Ramos (cell line): ENCODE results near the gene DUSP8.
"Not testable (repeated sequence)": the region's sequence is repeated elsewhere in the genome, so short reads cannot be mapped to it uniquely, and the experiment has no call there.

Experiments
- in situ Hi-C: fragments of 300-500 bp; cut with MboI; formaldehyde crosslinking; loops from one replicate; pipeline ENCODE4 v1.14.3; 2022; ENCODE audit warnings: low sequenced_read_pairs; ENCODE audit not compliant: unreplicated experiment

DUSP8 gene

GRCh38 chr11:1572197-1573076, at the start of gene DUSP8:
Gene DUSP8, minus strand, starts transcription at chr11:1572271. Its CDS starts 6,445 bp downstream, at chr11:1565826.
- in situ Hi-C loops = no loop called here

- in situ Hi-C loops = no loop called here
Measured at GRCh38 chr11:1619449-1619848, 47.4 kb upstream of the DUSP8 start.

- in situ Hi-C loops = no loop called here
Measured at GRCh38 chr11:1618231-1618630, 46.2 kb upstream of the DUSP8 start.

GRCh38 chr11:1608363-1608762, 36.3 kb upstream of the DUSP8 start, which contains the start of gene KRTAP5-3:
Gene KRTAP5-3, minus strand, starts transcription at chr11:1608463. Its CDS starts 78 bp downstream, at chr11:1608385.
- in situ Hi-C loops = no loop called here

- in situ Hi-C loops = not testable (repeated sequence)
Measured at GRCh38 chr11:1607901-1608300, 35.8 kb upstream of the DUSP8 start.

GRCh38 chr11:1607156-1607845, 35.2 kb upstream of the DUSP8 start:
- in situ Hi-C loops = not testable (repeated sequence)

- in situ Hi-C loops = not testable (repeated sequence)
Measured at GRCh38 chr11:1605923-1606322, 33.9 kb upstream of the DUSP8 start.

- in situ Hi-C loops = no loop called here
Measured at GRCh38 chr11:1604711-1605110, 32.6 kb upstream of the DUSP8 start.

GRCh38 chr11:1604181-1604580, 32.1 kb upstream of the DUSP8 start:
- in situ Hi-C loops = no loop called here

- in situ Hi-C loops = no loop called here
Measured at GRCh38 chr11:1603629-1604028, 31.6 kb upstream of the DUSP8 start.

GRCh38 chr11:1601663-1602062, 29.6 kb upstream of the DUSP8 start:
- in situ Hi-C loops = not testable (repeated sequence)

- in situ Hi-C loops = no loop called here
Measured at GRCh38 chr11:1600626-1601025, 28.6 kb upstream of the DUSP8 start.

- in situ Hi-C loops = no loop called here
Measured at GRCh38 chr11:1598816-1599215, 26.7 kb upstream of the DUSP8 start.

GRCh38 chr11:1598406-1598805, 26.3 kb upstream of the DUSP8 start:
- in situ Hi-C loops = not testable (repeated sequence)

- in situ Hi-C loops = no loop called here
Measured at GRCh38 chr11:1597994-1598380, 25.9 kb upstream of the DUSP8 start, which contains the start of gene KRTAP5-2. Gene KRTAP5-2, minus strand, starts transcription at chr11:1598294. Its CDS starts 44 bp downstream, at chr11:1598250.

GRCh38 chr11:1597331-1597993, 25.4 kb upstream of the DUSP8 start:
- in situ Hi-C loops = no loop called here

- in situ Hi-C loops = not testable (repeated sequence)
Measured at GRCh38 chr11:1596576-1597121, 24.6 kb upstream of the DUSP8 start.

GRCh38 chr11:1595994-1596575, 24.0 kb upstream of the DUSP8 start:
- in situ Hi-C loops = not testable (repeated sequence)

- in situ Hi-C loops = no loop called here
Measured at GRCh38 chr11:1592628-1593027, 20.6 kb upstream of the DUSP8 start.

- in situ Hi-C loops = no loop called here
Measured at GRCh38 chr11:1589996-1590395, 17.9 kb upstream of the DUSP8 start.
